Pons (tissue), 1 donor: ENCODE measurements around the gene ABCD4.

Experiments used
- DNase-seq: peaks from one replicate; pipeline ENCODE4 v3.0.0-alpha.2; 2016; ENCODE audit warnings: low spot score

ABCD4 gene

DNA sequence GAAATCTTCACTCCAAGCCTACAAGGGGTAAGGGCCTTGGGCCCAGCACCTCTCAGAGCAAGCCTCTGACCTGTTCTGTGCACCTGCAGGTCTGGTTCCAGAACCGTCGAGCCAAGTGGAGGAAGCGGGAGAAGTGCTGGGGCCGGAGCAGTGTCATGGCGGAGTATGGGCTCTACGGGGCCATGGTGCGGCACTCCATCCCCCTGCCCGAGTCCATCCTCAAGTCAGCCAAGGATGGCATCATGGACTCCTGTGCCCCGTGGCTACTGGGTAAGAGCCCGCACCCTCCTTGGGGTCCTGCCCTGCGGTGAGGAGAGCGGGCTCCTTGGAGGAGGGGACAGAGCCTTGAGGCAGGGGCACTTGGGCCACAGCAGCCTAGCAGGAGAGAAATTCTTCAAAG lies 43.2 kb downstream of the ABCD4 start:
- DNase-seq: no peak

DNA sequence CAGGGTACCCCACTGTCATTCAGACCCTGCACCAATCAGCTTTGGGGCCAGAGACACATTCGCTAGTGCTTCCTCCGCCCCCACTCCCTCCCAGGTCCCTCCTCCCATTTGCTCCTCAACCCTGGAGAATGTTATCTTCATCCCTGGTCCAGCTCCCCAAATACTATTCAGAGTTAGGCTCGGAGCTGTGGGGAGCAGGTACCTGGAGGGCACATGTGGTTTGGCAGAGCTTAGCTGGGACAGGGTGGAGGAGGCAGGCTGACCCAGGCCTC lies 44.0 kb downstream of the ABCD4 start:
- no peak for DNase-seq

DNA sequence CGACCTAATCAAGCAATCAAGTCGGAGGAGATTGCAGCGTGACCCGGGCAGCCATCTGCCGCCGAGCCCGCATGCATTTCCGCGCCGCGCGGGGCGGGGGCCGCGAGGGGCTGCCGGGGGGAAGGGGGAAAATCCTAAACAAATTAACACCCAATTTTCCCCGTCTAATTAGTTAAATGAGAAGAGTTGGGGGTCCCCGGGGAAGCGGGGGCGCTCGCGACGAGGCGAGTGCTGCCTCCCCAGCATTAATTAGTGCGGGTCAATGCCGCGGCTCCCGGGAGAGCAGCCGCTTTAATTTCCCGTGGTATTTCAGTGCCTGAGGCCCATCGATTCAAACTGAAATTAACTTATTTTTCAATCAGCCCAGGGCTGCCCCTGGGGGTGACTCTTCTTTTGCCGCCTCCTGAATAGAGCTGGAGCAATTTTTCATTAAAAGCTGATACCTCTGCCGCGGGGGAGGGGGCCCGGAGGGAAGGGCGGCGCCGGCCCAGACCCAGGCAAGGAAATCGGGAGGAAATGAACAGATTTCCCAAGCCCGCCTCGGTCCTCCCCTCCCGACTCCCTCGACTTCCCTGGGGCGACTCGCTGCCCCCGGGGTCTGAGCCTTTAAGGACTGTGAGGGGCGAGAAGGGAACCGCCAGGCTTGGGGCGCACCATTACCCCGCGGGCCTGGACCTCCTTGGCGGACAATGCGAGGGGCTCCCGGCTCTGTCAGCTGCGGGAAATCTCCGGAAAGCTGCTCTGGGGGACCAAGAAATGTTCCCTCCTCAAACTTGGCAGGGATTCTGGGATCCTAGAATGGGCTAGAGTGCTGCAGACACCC lies 44.6 kb downstream of the ABCD4 start:
- no peak for DNase-seq

DNA sequence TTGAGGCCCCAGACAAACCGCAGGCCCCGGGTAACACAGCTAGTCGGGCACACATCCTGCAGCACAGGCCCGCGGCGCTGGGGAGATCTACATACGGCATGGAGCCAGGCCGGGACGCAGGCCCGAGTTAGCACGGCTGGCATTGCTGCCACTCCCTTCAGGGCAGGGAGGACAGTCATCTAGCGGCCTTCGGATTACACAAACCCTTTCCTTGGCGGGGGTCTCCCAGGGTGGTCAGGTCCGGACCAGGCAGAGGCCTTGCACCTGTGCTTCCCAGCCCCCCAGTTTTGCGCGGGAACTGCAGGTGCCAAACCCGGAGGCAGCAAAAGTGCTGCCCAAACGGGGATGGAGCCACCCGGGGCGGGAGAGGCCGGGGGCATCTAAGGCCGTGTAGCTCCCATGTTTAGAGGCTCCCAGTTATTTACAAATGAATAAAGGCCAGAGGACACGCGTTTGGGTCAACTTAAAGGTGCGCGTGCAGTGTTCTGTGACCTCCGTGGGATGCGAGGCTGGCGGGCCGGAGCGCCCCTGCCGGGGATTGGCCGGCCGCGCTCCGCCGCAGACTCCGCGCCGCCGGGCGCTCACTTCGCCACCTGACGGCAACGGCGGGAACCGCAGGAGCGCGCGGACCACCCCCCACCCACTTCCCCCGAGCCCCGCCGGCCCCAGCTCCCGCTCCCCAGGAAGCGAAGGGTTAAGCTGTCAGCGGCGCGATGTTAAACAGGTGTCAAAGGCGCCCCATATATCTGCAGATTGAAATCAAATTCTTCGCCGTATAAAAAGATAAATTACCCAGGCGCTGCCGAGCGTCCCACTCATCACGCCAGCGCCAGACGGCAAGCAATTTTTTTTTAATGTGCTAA lies 45.4 kb downstream of the ABCD4 start:
- DNase-seq: peak; percentile 24

DNA sequence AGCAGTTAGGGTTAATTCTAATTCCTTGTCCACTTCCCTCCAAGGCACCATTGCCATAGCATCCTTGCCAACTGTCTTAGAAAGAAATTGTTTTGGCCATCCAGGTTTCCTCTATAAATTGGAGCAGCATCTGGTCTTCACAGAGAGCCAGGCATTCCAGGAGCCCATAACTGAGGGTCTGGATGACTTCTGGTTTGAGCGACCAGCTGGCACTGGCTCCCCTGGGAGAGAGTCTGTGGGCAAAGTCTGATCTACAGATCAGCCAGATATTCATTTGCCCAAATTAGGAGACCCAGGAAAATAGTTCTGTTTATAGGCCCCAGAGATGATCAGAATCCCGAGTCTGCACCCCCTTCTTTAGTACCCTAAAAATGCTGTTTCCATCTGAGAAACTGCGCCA lies 47.5 kb downstream of the ABCD4 start:
- no peak for DNase-seq

DNA sequence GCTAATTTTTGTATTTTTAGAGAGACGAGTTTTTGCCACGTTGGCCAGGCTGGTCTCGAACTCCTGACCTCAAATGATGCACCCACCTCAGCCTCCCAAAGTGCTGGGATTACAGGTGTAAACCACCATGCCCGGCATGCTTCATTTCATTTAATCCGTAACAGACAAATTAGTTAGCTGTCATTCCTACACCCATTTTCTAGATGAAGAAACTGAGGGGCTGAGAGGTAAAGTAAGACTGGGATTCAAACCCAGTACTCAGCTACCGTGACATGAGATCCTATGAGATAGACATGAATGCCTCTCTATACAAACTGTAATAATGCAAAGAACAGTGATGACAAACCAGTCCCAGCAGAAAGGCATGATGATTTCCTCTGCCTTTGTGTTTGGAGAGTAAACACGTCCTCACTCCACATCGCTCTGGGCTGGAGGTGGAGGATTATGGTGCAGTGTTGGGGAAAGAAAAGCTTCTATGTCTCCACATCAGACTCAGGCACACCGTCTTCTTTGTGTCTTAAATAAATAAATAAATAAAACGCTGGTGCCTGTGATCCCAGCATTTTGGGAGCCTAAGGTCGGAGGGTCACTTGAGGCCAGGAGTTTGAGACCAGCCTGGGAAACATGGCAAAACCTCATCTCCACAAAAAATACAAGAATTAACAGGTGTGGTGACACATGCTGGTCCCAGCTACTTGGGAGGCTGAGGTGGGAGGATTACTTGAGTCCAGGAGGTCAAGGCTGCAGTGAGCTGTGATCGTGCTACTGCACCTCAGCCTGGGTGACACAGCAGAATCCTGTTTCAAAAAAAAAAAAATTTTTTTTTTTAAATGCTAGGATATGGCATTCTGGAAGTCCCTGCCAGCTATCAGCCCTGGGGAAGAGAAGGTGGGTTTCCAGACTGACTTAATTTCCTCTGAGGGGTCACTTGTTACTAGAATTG lies 53.0 kb downstream of the ABCD4 start:
- no peak for DNase-seq

DNA sequence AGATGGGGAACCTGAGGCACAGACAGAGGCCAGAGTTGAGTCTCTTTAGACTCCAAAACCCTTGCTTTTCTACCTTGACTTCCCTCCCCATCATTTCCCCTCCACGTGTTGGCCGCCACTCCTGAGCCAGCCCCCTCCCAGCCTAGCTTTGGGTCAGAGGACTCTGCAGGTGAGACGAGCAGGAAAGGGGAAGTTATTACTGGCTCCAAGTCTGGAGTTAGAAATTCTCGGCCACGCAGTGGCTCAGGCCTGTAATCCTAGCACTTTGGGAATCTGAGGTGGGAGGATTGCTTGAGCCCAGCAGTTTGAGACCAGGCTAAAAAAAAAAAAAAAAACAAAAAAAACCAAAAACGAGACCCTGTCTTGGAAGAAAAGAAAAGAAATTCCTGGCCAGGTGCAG lies 54.7 kb downstream of the ABCD4 start:
- no peak for DNase-seq

DNA sequence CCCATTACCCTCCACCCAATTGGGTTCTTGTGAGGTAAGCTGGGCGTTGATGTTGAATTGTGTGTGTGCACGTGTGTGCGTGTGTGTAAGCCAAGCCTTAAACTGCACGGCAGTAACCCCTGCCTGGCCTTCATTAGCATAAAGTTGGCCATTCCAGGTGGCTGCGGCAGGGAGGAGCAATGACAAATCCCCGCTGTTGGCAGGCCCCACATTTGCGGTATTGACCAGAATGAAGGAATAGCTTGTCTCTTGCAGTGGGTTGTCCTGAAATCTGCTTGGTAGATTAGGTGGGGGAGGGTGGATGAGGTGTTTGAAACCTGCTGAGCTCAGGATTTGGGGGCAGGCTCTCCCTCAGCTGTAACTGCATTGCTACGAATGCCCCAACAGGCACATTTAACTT lies 56.2 kb downstream of the ABCD4 start:
- no peak for DNase-seq

DNA sequence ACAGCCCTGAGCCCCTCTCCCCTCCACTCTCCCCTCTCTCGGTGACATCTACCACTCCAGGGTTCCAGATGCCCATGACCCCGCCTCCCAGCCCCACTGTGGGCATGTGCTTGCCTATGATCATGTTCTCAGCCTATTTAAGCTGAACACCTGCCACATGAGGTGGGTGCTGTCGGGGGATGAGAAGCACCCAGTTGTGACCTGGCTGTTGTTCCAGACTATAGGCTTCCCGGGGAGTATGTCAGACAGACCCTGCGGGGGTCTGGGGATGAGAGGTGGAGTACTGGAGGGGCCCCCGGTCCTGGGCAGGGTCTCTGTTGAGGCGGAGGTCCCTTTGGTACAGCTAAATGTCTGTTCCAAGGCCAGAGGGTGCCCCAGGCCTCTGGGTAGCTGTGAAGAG lies 57.4 kb downstream of the ABCD4 start:
- no peak for DNase-seq

DNA sequence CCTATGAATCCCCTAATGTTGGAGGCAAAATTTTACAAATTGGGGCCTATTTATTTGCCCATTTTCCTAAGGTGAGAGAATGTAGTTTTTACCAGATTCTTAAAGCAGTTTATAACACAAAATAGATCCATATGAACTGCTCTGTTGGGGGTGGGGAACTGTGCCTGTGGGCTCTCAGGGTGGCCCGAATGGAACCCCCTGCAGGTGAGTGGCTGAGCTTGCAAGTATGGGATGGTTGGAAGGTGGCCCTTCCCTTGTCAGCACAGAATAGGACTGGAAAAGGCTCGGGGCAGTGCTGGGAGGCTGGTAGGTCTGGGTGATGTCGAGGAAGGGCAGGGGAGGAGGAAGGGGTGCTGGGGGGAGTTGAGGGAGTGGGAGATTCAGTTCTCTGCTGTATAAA lies 58.6 kb downstream of the ABCD4 start:
- no peak for DNase-seq

DNA sequence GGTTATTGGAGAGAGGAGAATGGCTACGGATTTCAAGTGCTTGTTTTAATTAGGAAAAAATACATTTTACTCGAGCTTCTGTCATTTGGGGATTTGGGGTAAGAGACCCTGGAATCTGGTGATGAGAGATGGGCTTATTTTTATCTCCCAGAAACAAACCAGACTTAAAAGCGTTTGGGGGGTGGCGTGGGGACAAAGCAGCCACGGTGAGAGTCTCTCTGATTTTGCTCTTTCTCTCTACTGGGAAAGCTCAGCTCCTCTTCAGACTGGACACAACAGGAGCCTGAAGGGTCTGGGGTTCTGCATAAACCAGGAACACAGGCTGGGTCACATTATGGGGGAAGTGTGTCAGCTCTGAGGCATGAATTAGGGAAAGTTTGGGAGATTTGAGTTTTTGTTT lies 59.7 kb downstream of the ABCD4 start:
- DNase-seq: no peak

DNA sequence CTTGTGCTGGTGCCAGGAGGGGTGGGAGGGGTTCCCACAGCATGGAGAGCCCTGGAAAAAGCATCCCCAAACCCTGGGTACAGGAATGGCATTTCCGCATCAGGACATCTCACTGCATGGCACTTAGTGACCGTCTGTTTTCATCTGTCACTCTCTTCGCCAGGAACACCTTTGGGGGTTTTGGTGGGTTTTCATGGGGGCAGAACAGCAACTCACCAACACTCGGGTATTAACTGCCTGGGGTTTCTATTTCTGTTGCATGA lies 60.0 kb downstream of the ABCD4 start:
- no peak for DNase-seq

DNA sequence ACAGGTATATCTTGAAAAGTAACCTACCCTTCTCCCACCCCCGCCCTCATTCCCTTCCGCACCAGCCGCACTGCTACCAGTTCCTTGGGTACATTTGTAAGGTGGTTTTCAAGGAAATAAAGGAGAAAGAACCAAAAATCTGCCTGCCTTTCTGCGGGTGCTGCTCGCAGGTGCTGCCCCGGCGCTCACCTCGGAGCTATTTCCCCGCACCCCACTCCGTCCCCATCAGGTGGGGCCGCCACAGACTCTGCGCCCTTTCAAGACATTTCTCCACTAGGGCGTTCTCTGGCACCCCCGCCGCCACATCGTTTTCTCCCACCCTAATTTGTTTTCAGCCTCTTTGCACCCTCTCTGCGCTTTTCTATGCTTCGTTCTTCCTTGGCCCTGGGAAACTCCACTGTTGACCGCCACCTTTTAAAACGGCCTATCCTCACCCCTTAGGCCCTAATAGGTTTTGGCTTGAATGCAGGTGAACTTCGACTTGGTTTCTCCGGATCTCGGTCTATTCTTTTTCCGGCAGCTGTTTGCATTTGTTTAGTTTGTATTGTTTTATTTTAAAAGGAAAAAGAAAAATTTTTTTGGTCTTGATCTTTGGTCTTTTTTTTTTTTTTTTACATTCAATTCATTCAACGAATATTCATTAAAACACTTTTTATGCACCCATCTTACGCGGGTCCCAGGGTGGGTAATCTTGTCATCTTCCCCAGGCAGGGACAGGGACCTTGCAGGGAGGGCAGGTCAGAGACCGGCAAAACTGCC lies 60.5 kb downstream of the ABCD4 start:
- DNase-seq: no peak

DNA sequence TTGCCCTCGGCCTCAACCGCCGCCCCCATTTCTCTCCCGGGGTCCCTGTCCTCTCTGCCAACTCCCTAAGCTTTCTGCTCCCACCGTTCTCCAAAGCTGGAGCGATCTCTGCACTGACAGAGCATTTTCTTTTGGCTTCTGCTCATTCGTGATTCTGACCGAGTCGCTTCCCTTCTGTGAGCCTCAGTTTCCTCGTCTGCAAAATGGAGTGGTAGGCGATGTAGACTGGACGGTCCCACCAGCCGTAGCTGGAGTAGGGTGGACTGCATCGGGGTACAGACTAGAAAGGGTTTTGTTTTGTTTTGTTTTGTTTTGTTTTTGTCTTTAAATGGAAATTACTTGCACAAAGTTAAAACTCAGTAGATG lies 61.1 kb downstream of the ABCD4 start:
- no peak for DNase-seq

DNA sequence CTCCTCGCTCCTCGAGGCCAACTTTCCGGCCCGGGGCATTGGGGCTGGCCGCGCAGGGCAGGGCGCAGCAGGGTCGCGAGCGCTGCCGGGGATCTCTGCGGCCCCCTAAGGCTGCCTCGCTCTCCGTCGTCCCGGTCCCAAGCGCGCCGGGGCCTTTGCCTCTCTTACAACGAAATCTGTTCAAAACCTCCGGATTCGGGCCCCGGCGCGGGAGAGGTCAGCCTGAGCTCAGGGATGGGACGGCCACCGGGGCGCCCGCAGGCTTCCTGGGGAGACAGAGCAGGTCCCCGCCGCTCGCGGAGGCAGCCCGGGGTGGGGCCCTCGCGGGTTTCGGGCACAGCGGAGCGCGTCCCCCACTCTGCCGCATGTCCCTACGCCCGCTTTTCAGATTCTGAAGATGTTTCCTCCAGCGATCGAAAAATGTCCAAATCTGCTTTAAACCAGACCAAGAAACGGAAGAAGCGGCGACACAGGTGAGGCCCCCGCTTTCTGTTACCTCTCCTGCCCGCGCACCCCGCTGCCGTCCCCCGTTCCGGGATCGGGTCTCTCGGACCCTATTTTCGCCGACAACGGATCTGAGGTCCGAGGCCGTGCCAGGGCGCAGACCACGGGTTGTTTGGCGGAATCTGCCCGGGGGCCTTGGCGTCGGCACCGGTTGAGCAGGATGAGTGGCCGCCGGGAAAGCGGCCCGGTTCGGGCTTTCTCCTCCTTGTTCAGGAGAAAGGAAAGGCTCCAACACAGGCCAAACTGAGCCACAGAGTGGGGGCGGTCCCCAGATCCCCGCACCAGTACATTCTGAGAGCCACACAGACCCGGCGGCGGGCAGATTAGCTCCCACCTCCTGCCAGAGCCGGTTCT lies 61.7 kb downstream of the ABCD4 start:
- no peak for DNase-seq

DNA sequence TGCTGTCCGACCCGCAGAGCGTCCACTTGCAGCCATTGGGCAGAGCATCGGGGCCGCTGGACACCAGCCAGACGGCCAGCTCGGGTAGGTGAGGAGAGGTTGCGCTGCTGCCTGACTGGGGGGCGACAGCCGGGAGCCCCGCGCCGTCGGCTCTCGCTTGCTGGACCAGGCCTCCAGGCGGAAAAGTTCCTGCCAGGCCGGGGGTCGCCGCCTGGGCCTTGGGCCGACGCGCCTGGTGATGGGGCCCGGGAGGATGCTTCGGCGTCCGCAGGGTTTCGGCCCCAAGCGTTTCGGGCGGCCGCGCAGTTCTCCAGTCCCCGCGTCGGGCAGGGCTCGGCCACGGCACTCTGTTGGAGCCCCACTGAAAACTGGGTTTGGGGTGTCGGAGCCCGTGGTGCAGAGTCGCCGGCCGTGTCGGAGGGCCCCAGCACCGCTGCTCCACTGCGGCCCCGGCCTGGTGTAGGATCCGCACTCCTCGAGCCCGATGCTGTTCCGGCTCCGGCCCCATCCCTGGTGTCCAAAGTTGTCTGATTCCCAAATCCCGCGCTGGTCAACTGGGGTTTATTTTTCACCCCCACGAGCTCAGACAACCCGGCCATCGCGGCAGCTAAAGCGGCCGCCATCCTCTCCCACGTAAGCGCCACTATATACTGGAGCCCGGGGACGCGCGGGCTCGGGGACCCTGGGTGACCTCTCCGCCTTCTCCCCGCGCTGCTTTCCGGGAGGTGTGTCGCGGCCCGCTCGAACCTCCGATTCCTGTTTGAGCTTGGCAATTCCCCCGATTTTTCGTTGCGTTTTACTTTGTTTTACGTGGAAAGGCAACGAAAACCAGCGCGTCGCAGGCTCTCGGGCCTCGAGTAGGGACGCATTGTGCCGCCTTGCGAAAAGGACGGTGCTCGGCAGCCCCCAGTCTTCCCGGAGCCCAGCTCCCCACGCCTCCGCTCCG lies 62.6 kb downstream of the ABCD4 start:
- DNase-seq: no peak

DNA sequence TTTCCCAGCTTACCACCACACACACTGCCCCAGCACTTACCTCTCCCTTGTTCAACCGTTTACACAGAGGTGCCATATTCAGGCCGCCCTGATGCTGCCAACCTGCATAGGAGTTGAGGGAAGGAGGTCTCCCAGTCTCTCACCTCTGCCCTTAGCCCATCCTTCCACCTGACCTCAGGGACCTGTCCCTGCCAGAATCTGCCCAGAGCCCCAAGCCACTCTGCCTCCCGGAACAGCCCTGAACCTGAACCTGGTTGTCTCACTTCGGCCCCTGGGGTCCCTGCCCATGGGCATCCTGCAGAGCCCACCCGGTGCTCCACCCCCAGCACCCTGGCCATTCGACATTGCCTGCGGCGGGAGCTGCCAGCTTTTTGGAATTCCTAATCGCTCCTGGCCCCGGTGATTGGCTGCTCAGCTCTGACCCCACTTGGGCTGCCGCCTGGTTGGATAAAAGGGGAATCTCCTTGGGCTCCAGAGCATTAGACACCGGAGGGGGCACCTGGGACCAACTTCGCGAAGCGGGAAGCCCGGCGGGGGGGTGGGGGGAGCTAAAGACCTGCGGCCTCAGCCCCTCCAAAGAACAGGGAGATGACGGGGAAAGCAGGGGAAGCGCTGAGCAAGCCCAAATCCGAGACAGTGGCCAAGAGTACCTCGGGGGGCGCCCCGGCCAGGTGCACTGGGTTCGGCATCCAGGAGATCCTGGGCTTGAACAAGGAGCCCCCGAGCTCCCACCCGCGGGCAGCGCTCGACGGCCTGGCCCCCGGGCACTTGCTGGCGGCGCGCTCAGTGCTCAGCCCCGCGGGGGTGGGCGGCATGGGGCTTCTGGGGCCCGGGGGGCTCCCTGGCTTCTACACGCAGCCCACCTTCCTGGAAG lies 63.5 kb downstream of the ABCD4 start, which contains the start of gene VSX2:
Gene VSX2, plus strand, starts transcription at position 476 of the 874 bp plus-strand sequence. Its CDS starts 113 bp downstream, at position 589.
- DNase-seq: no peak

DNA sequence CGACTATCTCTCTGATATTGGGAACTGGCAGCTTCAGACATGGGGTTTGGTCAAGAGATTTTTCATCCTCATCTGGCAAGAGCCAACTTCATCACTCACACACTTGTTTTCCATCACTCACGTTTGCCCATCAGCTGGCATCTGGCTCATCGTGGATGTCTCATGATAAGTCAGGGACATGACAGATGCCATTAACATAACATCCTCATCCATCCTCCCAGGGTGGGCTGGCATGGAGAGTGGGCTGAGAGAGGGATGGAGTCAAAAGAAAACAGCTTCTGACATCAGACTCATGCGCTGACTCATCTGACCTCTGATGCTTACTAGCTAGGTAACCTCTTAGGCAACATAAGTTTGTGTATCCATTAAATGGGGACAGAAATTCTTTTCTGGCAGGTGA lies 65.3 kb downstream of the ABCD4 start:
- no peak for DNase-seq
